Measurements from ENCODE around the gene ACADVL. TPM values are rescaled to one million over a fixed set of nuclear protein-coding genes. Genes with fewer than 3 reads are reported as not detected.

Gene ACADVL
- total and polyA plus RNA-seq, 2 experiments from 2014 or later = 441 to 453 TPM

- no peaks in the 10 kb centered on the region for H3K27me3 ChIP-seq (replicated peaks; ENCODE audit: insufficient read depth)
- no peaks in the 10 kb centered on the region for H3K9me3 ChIP-seq (ENCODE audit: low read depth)
- 84 to 85% methylated on average over 7 of the region's 7 CpGs for WGBS, 2 experiments (ENCODE audit: low coverage in 1 of 2, low lambda C conversion rate in 2 of 2, missing lambda C conversion rate in 2 of 2)
- H4K20me1 ChIP-seq (ENCODE audit: insufficient read depth) = no peaks in the 10 kb centered on the region
- H3K4me3 ChIP-seq = no peak overlapping the region
- in situ Hi-C loops (cut with MboI) = no loop called here
- TF ChIP-seq EZH2 (IDR thresholded peaks at IDR 0.05; ENCODE audit: insufficient read depth, poor library complexity, severe bottlenecking) = no peak
- no peak for TF ChIP-seq EZH2phosphoT487 (IDR thresholded peaks at IDR 0.05; ENCODE audit: insufficient read depth, low read depth)
- no peak overlapping the region for H2AFZ ChIP-seq
- DNase-seq = peak; percentile 32
- H3K9me2 ChIP-seq (ENCODE audit: insufficient read depth) = no peaks in the 10 kb centered on the region
- no peaks in the 10 kb centered on the region for H3K79me2 ChIP-seq (ENCODE audit: insufficient read depth)
- no peak overlapping the region for H3K27ac ChIP-seq
- H3K36me3 ChIP-seq (ENCODE audit: low read depth) = no peaks in the 10 kb centered on the region
- no peak overlapping the region for H3K9ac ChIP-seq
- H3F3A ChIP-seq (ENCODE audit: insufficient read depth) = no peaks in the 10 kb centered on the region
- no peaks in the 10 kb centered on the region for H3K4me1 ChIP-seq (ENCODE audit: insufficient read depth)
- no peak overlapping the region for H3K4me2 ChIP-seq (ENCODE audit: unreplicated experiment)
These were observed 36.2 kb upstream of the ACADVL start for GRCh38 chr17:7183433-7184090.

GRCh38 chr17:7184091-7184488 is 35.6 kb upstream of the ACADVL start:
- no peaks in the 10 kb centered on the region for H4K20me1 ChIP-seq (ENCODE audit: insufficient read depth)
- H3K9me3 ChIP-seq (ENCODE audit: low read depth) = no peaks in the 10 kb centered on the region
- H3K9ac ChIP-seq = no peak overlapping the region
- no peak overlapping the region for H2AFZ ChIP-seq
- in situ Hi-C loops (cut with MboI) = no loop called here
- TF ChIP-seq EZH2phosphoT487 (IDR thresholded peaks at IDR 0.05; ENCODE audit: insufficient read depth, low read depth) (no peak), EZH2 (IDR thresholded peaks at IDR 0.05; ENCODE audit: insufficient read depth, poor library complexity, severe bottlenecking) (no peak)
- WGBS, 2 experiments (ENCODE audit: low coverage in 1 of 2, low lambda C conversion rate in 2 of 2, missing lambda C conversion rate in 2 of 2) = 79% methylated on average over 14 of the region's 14 CpGs
- no peaks in the 10 kb centered on the region for H3K9me2 ChIP-seq (ENCODE audit: insufficient read depth)
- H3K36me3 ChIP-seq (ENCODE audit: low read depth) = no peaks in the 10 kb centered on the region
- H3K4me3 ChIP-seq = no peak overlapping the region
- no peaks in the 10 kb centered on the region for H3K79me2 ChIP-seq (ENCODE audit: insufficient read depth)
- no peaks in the 10 kb centered on the region for H3F3A ChIP-seq (ENCODE audit: insufficient read depth)
- no peak overlapping the region for H3K4me2 ChIP-seq (ENCODE audit: unreplicated experiment)
- H3K27me3 ChIP-seq (replicated peaks; ENCODE audit: insufficient read depth) = no peaks in the 10 kb centered on the region
- H3K4me1 ChIP-seq (ENCODE audit: insufficient read depth) = no peaks in the 10 kb centered on the region
- H3K27ac ChIP-seq = no peak overlapping the region
- DNase-seq = no peak

GRCh38 chr17:7184647-7185046 is 35.1 kb upstream of the ACADVL start:
- H3K4me2 ChIP-seq (ENCODE audit: unreplicated experiment) = no peak overlapping the region
- no peaks in the 10 kb centered on the region for H3K9me3 ChIP-seq (ENCODE audit: low read depth)
- H4K20me1 ChIP-seq (ENCODE audit: insufficient read depth) = no peaks in the 10 kb centered on the region
- 81 to 84% methylated on average over 6 of the region's 6 CpGs for WGBS, 2 experiments (ENCODE audit: low coverage in 1 of 2, low lambda C conversion rate in 2 of 2, missing lambda C conversion rate in 2 of 2)
- no peaks in the 10 kb centered on the region for H3F3A ChIP-seq (ENCODE audit: insufficient read depth)
- DNase-seq = no peak
- no peaks in the 10 kb centered on the region for H3K79me2 ChIP-seq (ENCODE audit: insufficient read depth)
- H3K4me3 ChIP-seq = no peak overlapping the region
- H3K27ac ChIP-seq = no peak overlapping the region
- H2AFZ ChIP-seq = no peak overlapping the region
- H3K4me1 ChIP-seq (ENCODE audit: insufficient read depth) = no peaks in the 10 kb centered on the region
- TF ChIP-seq EZH2 (IDR thresholded peaks at IDR 0.05; ENCODE audit: insufficient read depth, poor library complexity, severe bottlenecking) = no peak
- in situ Hi-C loops (cut with MboI) = no loop called here
- no peaks in the 10 kb centered on the region for H3K27me3 ChIP-seq (replicated peaks; ENCODE audit: insufficient read depth)
- H3K36me3 ChIP-seq (ENCODE audit: low read depth) = no peaks in the 10 kb centered on the region
- no peak overlapping the region for H3K9ac ChIP-seq
- H3K9me2 ChIP-seq (ENCODE audit: insufficient read depth) = no peaks in the 10 kb centered on the region

GRCh38 chr17:7186241-7186640 is 33.5 kb upstream of the ACADVL start:
- Histone ChIP-seq H3K4me3 (no peak overlapping the region), H3K79me2 (ENCODE audit: insufficient read depth) (no peaks in the 10 kb centered on the region), H3K36me3 (ENCODE audit: low read depth) (no peaks in the 10 kb centered on the region; the same call in 1 of the 2 replicates), H3K9me3 (ENCODE audit: low read depth) (no peaks in the 10 kb centered on the region), H3K9me2 (ENCODE audit: insufficient read depth) (no peaks in the 10 kb centered on the region), H3K9ac (no peak overlapping the region), H3K27me3 (replicated peaks; ENCODE audit: insufficient read depth) (no peaks in the 10 kb centered on the region), H3F3A (ENCODE audit: insufficient read depth) (no peaks in the 10 kb centered on the region), H4K20me1 (ENCODE audit: insufficient read depth) (no peaks in the 10 kb centered on the region), H3K4me2 (ENCODE audit: unreplicated experiment) (no peak overlapping the region), H2AFZ (no peak overlapping the region), H3K27ac (no peak overlapping the region), H3K4me1 (ENCODE audit: insufficient read depth) (no peaks in the 10 kb centered on the region)
- peak; percentile 34 for DNase-seq
- in situ Hi-C loops (cut with MboI) = no loop called here
- TF ChIP-seq EZH2phosphoT487 (IDR thresholded peaks at IDR 0.05; ENCODE audit: insufficient read depth, low read depth) (no peak), EZH2 (IDR thresholded peaks at IDR 0.05; ENCODE audit: insufficient read depth, poor library complexity, severe bottlenecking) (no peak)
- WGBS, 2 experiments (ENCODE audit: low coverage in 1 of 2, low lambda C conversion rate in 2 of 2, missing lambda C conversion rate in 2 of 2) = 62 to 65% methylated on average over 7 of the region's 7 CpGs
